Transverse colon (tissue), 4 donors: Measurements from ENCODE around the gene RGS9BP. TPM values are rescaled to one million over a fixed set of nuclear protein-coding genes. Genes with fewer than 3 reads are reported as not detected.
"Not testable (repeated sequence)": the region's sequence is repeated elsewhere in the genome, so short reads cannot be mapped to it uniquely, and the experiment has no call there.

Source experiments
- DNase-seq: peaks from one replicate; pipeline ENCODE4 v3.0.0-alpha.2; 2019
- H3K27ac ChIP-seq, 4 donors: fragments of 200-600 bp; sonication (generic); 2 replicates each; pipeline ENCODE4 v1.5.1; 2016 to 2018; ENCODE audit warnings: inconsistent platforms in 4 of 4
- H3K27me3 ChIP-seq: fragments of 200-600 bp; sonication (generic); 2 replicates; pipeline ENCODE4 v1.5.1; 2017; ENCODE audit warnings: inconsistent platforms
- H3K36me3 ChIP-seq, 4 donors: fragments of 200-600 bp; sonication (generic); 2 replicates each; pipeline ENCODE4 v1.5.1; 2017 to 2019; ENCODE audit warnings: inconsistent platforms in 4 of 4
- H3K4me1 ChIP-seq, 4 donors: fragments of 200-600 bp; sonication (generic); 2 replicates each; pipeline ENCODE4 v1.5.1; 2017 to 2020; ENCODE audit warnings: inconsistent platforms in 4 of 4
- H3K4me3 ChIP-seq, 4 donors: fragments of 200-600 bp; sonication (generic); 1 replicate in 1 of 4; 2 replicates in 3 of 4; pipeline versions ENCODE4 v1.5.1 to v1.6.1; 2017 to 2019; ENCODE audit warnings: inconsistent platforms in 4 of 4
- H3K9me3 ChIP-seq, 2 donors: fragments of 200-600 bp; sonication (generic); 2 replicates each; pipeline ENCODE4 v1.5.1; 2017 to 2019; ENCODE audit warnings: inconsistent platforms in 2 of 2
- EP300 ChIP-seq: sonication (generic); formaldehyde crosslinking; IDR thresholded peaks from one replicate; pipeline ENCODE4 v1.6.1; 2017; ENCODE audit warnings: antibody characterized with exemption, low read depth
- POLR2A ChIP-seq: fragments of 450-650 bp; IDR thresholded peaks from one replicate; pipeline ENCODE4 v1.6.1; 2016; ENCODE audit warnings: antibody characterized with exemption, mild to moderate bottlenecking, moderate library complexity
- POLR2AphosphoS5 ChIP-seq, 3 donors: sonication (generic); formaldehyde crosslinking; IDR thresholded peaks; one replicate each; pipeline ENCODE4 v1.6.1; 2016; ENCODE audit warnings: antibody characterized with exemption in 3 of 3
- WGBS, 2 donors: methylation state at CpG; one replicate each; pipeline ENCODE4 v1.1.5; 2018; ENCODE audit warnings: low coverage in 1 of 2; 5-methylcytosine and 5-hydroxymethylcytosine counted together
- in situ Hi-C, 4 donors: fragments of 200-750 bp; cut with MboI; loops; one replicate each; pipeline versions ENCODE4 v1.15.0 to v1.15.1; 2017; ENCODE audit warnings: low sequenced_read_pairs in 3 of 4, low pct_ligation_motif_present in 1 of 4, low pct_unique_long_range_greater_than_20kb in 1 of 4
- intact Hi-C: fragments of 100-400 bp; cut with DNase I; formaldehyde crosslinking; loops from one replicate; pipeline ENCODE4 v1.15.1; 2023; ENCODE audit warnings: low total_unique reads
- total RNA-seq, 4 donors: library from RNA; depleted of rRNA; stranded (reverse); fragments of >200 nt; gene quantifications; one replicate each; pipeline ENCODE4 v1.1.0, GENCODE V29; 2016
- TF ChIP-seq, protein P1 (sequence below), 5 experiments: fragments of 200-600 bp in 3 of 5; fragments of 450-650 bp in 2 of 5; sonication (generic) in 3 of 5; IDR thresholded peaks; 1 replicate in 2 of 5; 2 replicates in 3 of 5; pipeline ENCODE4 v1.5.1; 2016 to 2017; ENCODE audit warnings: antibody characterized with exemption in 5 of 5, inconsistent platforms in 3 of 5, mild to moderate bottlenecking in 2 of 5, moderate library complexity in 1 of 5

The RGS9BP gene
- total RNA-seq, 4 donors from 2014 or later = 0.14 to 0.60 (median 0.16) TPM; not detected in 1

DNA sequence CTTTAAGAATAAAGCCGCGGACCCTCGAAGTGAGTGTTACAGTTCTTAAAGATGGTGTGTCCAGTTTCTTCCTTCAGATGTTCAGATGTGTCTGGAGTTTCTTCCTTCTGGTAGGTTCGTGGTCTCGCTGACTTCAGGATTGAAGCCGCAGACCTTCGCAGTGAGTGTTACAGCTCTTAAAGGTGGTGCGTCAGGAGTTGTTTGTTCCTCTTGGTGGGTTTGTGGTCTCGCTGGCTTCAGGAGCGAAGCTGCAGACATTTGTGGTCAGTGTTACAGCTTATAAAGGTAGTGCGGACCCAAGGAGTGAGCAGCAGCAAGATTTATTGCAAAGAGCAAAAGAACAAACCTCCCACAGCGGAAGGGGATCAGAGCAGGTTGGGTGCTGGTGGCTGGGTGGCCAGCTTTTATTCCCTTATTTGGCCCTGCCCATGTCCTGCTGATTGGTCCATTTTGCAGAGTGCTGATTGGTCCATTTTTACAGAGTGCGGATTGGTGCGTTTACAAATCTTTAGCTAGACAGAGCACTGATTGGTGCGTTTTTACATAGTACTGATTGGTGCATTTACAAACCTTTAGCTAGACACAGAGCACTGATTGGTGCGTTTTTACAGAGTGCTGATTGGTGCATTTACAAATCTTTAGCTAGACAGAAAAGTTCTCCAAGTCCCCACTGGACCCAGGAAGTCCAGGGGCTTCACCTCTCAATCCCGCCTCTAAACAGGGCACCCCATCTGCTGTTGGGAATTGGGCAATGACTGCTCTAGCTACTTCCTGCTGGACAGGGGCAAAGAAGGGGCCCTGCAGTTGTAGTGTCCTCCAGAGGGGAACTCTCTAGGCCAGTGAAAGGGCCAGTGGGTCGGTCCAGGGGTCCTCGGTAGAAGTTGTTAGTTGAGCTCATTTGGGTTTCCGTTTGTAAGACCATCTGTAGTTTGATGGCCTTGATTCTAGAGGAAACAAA, 17.8 kb downstream of the RGS9BP start:
- in situ Hi-C loops, H3K27me3 ChIP-seq, H3K36me3 ChIP-seq, H3K9me3 ChIP-seq, intact Hi-C loops: not testable (repeated sequence)
- TF ChIP-seq POLR2A = peak; percentile 23
- peak in 2 of 3 donors; percentile 7 to 15 for TF ChIP-seq POLR2AphosphoS5 (IDR thresholded peaks at IDR 0.05)
- DNase-seq = peak; percentile 14
- peak overlapping the region; percentile 89 to 95 (median 90) for H3K27ac ChIP-seq
- H3K4me3 ChIP-seq = peak overlapping the region in 3 of 4 donors; percentile 58 to 86 (median 62)
- H3K4me1 ChIP-seq = peaks cover 22 to 51% (median 40%) of the 10 kb centered on the region in 4 donors
- WGBS, 2 donors = 73 to 81% methylated on average over 5 to 20 of the region's 20 CpGs

DNA sequence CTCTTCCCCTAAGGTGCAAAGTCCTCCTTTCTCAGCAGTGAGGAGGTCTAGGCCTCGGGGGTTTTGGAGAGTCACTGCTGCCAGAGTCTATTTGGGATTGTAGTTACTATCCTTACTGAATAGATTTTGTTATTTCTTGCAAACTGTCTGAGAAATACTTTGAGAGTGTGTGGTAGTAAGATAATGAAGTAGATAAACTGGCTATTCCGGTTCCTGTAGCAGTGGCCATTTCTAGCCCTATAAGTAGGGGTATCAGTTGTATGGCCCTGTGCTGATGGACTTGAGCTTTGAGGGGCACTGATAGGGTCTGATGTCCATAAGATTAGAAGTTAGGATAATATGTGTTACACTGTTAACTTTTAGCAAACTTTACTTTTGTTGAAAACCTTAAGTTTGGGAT, 18.7 kb downstream of the RGS9BP start:
- Histone ChIP-seq H3K27ac (peak overlapping the region; percentile 51 to 59 (median 54)), H3K4me3 (peak overlapping the region in 2 of 4 donors; percentile 6 to 62), H3K4me1 (peaks cover 22 to 51% (median 40%) of the 10 kb centered on the region in 4 donors)
- H3K27me3 ChIP-seq, H3K36me3 ChIP-seq, intact Hi-C loops, DNase-seq, H3K9me3 ChIP-seq, in situ Hi-C loops: not testable (repeated sequence)
- 41 to 50% methylated on average over 1 to 2 of the region's 2 CpGs for WGBS, 2 donors

DNA sequence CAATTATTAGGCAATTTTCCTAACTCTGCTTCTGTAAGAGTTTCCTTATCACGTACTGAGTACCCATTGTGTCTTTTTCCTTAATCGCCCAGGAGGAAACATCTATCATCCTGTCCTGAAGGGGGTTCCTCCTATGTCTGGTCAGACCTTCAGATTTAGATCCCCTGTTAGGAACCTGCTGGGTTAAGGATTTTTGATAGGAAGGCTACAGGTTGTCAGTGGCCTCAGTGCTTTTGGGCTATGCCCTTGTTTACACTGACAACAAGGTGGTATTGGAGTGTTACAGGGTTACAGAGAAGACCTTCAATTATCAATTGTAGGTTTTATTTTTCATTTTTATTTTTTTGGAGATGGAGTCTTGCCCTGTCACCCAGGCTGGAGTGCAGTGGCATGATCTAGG, 19.2 kb downstream of the RGS9BP start:
- H3K27me3 ChIP-seq, in situ Hi-C loops, H3K27ac ChIP-seq, DNase-seq, intact Hi-C loops, H3K4me3 ChIP-seq, H3K9me3 ChIP-seq, H3K36me3 ChIP-seq: not testable (repeated sequence)
- peaks cover 22 to 51% (median 40%) of the 10 kb centered on the region in 4 donors for H3K4me1 ChIP-seq
- WGBS, 2 donors = 30 to 53% methylated on average over 2 of the region's 2 CpGs

DNA sequence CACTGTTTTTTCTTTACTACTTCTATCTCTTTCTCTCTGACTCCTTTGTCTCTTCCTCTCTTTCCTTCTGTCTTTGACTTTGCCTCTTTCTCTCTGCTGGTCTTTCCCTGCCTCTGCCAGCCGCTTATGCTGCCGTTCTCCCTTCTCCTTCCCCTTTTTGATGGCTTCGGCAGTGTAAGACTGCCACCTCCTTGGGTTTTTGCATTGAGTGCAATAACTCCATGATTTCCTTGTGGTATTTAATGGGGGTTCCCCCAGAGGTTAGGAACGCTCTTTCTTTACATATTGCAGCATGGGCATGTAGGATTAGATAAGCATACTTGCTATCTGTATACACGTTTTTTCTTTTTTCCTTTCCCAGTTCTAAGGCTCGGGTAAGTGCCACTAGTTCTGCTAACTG, 19.9 kb downstream of the RGS9BP start:
- 68 to 78% methylated on average over 6 of the region's 6 CpGs for WGBS, 2 donors
- H3K36me3 ChIP-seq, intact Hi-C loops, in situ Hi-C loops, H3K4me3 ChIP-seq, DNase-seq, H3K27me3 ChIP-seq, H3K9me3 ChIP-seq, H3K27ac ChIP-seq: not testable (repeated sequence)
- peaks cover 20 to 46% (median 37%) of the 10 kb centered on the region in 4 donors for H3K4me1 ChIP-seq

DNA sequence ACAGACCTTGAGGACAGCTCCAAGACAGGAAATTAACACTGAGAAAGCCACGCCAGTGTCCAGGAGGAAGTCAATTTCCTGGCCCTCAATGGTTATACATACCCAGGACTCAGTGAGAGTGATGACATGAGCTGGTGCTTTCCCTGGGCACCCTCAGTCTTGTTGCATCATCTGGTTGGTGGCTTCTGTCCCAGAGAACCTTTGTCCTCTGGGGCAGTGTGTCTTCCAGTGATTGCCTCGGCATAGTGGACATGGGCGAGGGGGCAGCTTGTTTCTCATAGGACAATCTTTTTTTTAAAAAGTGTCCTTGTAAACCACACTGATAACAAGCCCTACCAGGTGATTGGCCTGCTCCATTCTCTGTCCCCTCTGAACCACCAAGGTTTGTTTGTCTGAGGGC, 21.1 kb downstream of the RGS9BP start:
- H3K9me3 ChIP-seq, H3K27ac ChIP-seq, H3K4me3 ChIP-seq, DNase-seq, H3K36me3 ChIP-seq, in situ Hi-C loops, H3K27me3 ChIP-seq, intact Hi-C loops: not testable (repeated sequence)
- WGBS, 2 donors = 67 to 80% methylated on average over 1 to 3 of the region's 3 CpGs
- H3K4me1 ChIP-seq = peaks cover 17 to 42% (median 30%) of the 10 kb centered on the region in 4 donors

DNA sequence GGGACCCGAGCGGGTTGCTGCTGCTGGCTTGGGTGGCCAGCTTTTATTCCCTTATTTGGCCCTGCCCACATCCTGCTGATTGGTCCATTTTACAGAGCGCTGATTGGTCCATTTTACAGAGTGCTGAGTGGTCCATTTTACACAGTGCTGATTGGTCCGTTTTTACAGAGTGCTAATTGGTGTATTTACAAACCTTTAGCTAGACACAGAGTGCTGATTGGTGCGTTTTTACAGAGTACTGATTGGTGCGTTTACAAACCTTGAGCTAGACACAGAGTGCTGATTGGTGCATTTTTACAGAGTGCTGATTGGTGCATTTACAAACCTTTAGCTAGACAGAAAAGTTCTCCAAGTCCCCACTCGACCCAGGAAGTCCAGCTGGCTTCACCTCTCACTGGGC, 24.5 kb downstream of the RGS9BP start:
- H3K9me3 ChIP-seq = peaks cover 8 to 11% of the 10 kb centered on the region in 2 donors
- DNase-seq, in situ Hi-C loops, intact Hi-C loops, H3K4me3 ChIP-seq, H3K27me3 ChIP-seq, H3K27ac ChIP-seq: not testable (repeated sequence)
- peaks cover 5 to 23% (median 10%) of the 10 kb centered on the region in 4 donors for H3K4me1 ChIP-seq
- peaks cover 0 to 19% (median 9%) of the 10 kb centered on the region in 4 donors for H3K36me3 ChIP-seq
- WGBS, 2 donors = 60 to 94% methylated on average over 3 to 7 of the region's 7 CpGs

DNA sequence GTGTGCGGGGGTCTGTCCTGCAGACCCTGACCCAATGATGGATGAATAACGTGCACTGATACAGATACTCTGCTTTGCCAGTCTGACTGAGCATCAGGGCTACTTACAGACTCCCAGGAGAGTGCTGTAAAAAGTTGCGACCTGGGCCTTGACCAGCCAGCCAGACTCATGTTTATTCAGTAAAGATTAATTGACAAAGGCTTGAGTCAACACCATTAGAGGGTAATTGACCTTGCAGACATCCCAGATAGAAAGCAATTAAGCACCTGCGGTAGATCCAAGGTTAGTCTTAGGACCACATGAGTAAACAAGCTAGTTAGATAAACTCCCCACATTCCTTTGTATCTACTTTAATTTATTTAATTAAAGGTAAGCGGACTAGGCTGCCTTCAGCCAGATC, 26.4 kb downstream of the RGS9BP start:
- DNase-seq = no peak
- intact Hi-C loops = no loop called here
- in situ Hi-C loops = no loop called here
- TF ChIP-seq POLR2AphosphoS5 (IDR thresholded peaks at IDR 0.05) = no peak
- no peak for TF ChIP-seq EP300
- TF ChIP-seq, protein P1, sequence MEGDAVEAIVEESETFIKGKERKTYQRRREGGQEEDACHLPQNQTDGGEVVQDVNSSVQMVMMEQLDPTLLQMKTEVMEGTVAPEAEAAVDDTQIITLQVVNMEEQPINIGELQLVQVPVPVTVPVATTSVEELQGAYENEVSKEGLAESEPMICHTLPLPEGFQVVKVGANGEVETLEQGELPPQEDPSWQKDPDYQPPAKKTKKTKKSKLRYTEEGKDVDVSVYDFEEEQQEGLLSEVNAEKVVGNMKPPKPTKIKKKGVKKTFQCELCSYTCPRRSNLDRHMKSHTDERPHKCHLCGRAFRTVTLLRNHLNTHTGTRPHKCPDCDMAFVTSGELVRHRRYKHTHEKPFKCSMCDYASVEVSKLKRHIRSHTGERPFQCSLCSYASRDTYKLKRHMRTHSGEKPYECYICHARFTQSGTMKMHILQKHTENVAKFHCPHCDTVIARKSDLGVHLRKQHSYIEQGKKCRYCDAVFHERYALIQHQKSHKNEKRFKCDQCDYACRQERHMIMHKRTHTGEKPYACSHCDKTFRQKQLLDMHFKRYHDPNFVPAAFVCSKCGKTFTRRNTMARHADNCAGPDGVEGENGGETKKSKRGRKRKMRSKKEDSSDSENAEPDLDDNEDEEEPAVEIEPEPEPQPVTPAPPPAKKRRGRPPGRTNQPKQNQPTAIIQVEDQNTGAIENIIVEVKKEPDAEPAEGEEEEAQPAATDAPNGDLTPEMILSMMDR (IDR thresholded peaks at IDR 0.05) = no peak
- TF ChIP-seq POLR2A = no peak
- WGBS, 2 donors = 50 to 61% methylated on average over 2 to 5 of the region's 5 CpGs
- Histone ChIP-seq H3K9me3 (peaks cover 8 to 11% of the 10 kb centered on the region in 2 donors), H3K27me3 (no peaks in the 10 kb centered on the region), H3K4me1 (peaks cover 5 to 14% (median 8%) of the 10 kb centered on the region in 4 donors), H3K36me3 (peaks cover 0 to 19% (median 9%) of the 10 kb centered on the region in 4 donors), H3K4me3 (no peak overlapping the region), H3K27ac (no peak overlapping the region)

DNA sequence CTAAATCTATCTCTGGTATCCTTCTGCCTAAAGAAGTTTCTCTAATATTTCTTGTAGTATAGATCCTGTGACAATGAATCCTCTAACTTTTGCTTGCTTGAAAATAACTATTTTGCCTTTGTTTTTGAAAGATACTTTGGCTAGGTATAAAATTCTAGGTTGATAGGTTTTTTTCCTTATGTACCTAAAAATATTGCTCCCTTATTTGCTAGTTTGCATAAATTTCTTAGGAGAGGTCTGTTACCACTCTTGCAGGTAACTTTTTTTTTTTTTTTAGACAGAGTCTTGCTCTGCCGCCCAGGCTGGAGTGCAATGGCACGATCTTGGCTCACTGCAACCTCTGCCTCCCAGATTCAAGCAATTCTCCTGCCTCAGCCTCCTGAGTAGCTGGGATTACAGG, 28.4 kb downstream of the RGS9BP start:
- DNase-seq, H3K27ac ChIP-seq, intact Hi-C loops, H3K27me3 ChIP-seq, in situ Hi-C loops, H3K4me3 ChIP-seq: not testable (repeated sequence)
- H3K4me1 ChIP-seq = peaks cover 5 to 14% (median 8%) of the 10 kb centered on the region in 4 donors
- peaks cover 0 to 17% (median 6%) of the 10 kb centered on the region in 4 donors for H3K36me3 ChIP-seq
- 83 to 100% methylated on average over 1 to 2 of the region's 2 CpGs for WGBS, 2 donors
- H3K9me3 ChIP-seq = peaks cover 8 to 11% of the 10 kb centered on the region in 2 donors
